C4-2B (cell line): ENCODE data around the gene DUSP1.

Experiments
- ZFX ChIP-seq: fragments of 450-650 bp; IDR thresholded peaks from 2 replicates; pipeline ENCODE4 v1.6.1; 2017
- TF ChIP-seq, protein P1 (sequence below): fragments of 450-650 bp; conservative IDR thresholded peaks from 2 replicates; pipeline ENCODE4 v1.5.1; 2017; ENCODE audit warnings: mild to moderate bottlenecking

DNA sequence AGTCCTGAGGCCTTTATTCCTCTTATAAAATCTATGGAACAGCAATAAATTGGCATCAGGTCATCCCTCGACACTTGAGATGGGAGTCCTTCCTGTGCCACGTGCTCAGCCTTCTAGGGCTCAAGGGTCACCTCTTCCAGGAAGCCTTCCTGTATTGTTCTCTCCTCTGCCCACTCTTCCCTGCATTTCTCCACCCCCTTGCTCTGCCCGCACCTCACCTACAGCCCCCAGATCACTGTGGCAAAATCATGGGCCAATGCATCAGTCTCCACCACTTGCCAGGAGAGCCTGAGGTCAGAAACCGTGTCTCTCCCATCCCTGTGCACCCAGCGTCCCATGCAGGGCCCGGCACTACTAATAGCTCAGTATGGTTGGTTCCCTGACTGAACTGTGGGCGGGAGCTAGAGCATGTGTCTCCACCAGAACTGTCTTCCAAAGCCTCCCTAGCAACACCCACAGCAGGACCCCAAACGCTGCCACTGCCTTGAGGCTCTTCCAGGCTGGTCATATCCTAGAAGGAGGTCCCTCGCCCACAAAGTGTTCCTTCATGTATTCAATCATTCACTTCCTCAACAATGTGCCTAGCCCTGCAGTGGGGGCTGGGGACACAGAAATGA, 13.5 kb downstream of the DUSP1 start:
- TF ChIP-seq, protein P1, sequence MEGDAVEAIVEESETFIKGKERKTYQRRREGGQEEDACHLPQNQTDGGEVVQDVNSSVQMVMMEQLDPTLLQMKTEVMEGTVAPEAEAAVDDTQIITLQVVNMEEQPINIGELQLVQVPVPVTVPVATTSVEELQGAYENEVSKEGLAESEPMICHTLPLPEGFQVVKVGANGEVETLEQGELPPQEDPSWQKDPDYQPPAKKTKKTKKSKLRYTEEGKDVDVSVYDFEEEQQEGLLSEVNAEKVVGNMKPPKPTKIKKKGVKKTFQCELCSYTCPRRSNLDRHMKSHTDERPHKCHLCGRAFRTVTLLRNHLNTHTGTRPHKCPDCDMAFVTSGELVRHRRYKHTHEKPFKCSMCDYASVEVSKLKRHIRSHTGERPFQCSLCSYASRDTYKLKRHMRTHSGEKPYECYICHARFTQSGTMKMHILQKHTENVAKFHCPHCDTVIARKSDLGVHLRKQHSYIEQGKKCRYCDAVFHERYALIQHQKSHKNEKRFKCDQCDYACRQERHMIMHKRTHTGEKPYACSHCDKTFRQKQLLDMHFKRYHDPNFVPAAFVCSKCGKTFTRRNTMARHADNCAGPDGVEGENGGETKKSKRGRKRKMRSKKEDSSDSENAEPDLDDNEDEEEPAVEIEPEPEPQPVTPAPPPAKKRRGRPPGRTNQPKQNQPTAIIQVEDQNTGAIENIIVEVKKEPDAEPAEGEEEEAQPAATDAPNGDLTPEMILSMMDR, result no peak
- no peak for TF ChIP-seq ZFX
